AG09309 (cell line): ENCODE measurements around the gene AGO4.
"Not testable (repeated sequence)": the region's sequence is repeated elsewhere in the genome, so short reads cannot be mapped to it uniquely, and the experiment has no call there.

Experiments used
- DNase-seq: peaks from one replicate; pipeline ENCODE4 v3.0.0-alpha.2; 2010; ENCODE audit warnings: low read depth
- H3K4me3 ChIP-seq: 2 replicates; pipeline ENCODE4 v1.5.1; 2011; ENCODE audit warnings: mild to moderate bottlenecking, low read depth, low read length, moderate library complexity; ENCODE audit not compliant: control insufficient read depth
- CTCF ChIP-seq: IDR thresholded peaks from 2 replicates; pipeline ENCODE4 v1.5.1; 2011; ENCODE audit warnings: mild to moderate bottlenecking, low read depth, low read length, inconsistent platforms; ENCODE audit not compliant: insufficient read depth, control insufficient read depth; ENCODE audit errors: missing control alignments

AGO4 gene

GRCh38 chr1:35885961-35886558 is 78.2 kb downstream of the AGO4 start:
- no peak overlapping the region for H3K4me3 ChIP-seq
- TF ChIP-seq CTCF = no peak
- DNase-seq = no peak

- TF ChIP-seq CTCF = no peak
- DNase-seq = no peak
- H3K4me3 ChIP-seq = no peak overlapping the region
Measured at GRCh38 chr1:35886577-35887431, 79.0 kb downstream of the AGO4 start.

- TF ChIP-seq CTCF = no peak
- H3K4me3 ChIP-seq = no peak overlapping the region
- no peak for DNase-seq
Measured at GRCh38 chr1:35887508-35887907, 79.7 kb downstream of the AGO4 start.

- DNase-seq = no peak
- no peak overlapping the region for H3K4me3 ChIP-seq
- TF ChIP-seq CTCF = no peak
Measured at GRCh38 chr1:35888255-35888654, 80.4 kb downstream of the AGO4 start.

- H3K4me3 ChIP-seq, DNase-seq: not testable (repeated sequence)
Measured at GRCh38 chr1:35888981-35889380, 81.2 kb downstream of the AGO4 start.

- DNase-seq = no peak
- TF ChIP-seq CTCF = no peak
- H3K4me3 ChIP-seq = no peak overlapping the region
Measured at GRCh38 chr1:35893051-35893879, 85.4 kb downstream of the AGO4 start.

GRCh38 chr1:35894183-35894582 is 86.4 kb downstream of the AGO4 start:
- H3K4me3 ChIP-seq = no peak overlapping the region
- no peak for TF ChIP-seq CTCF
- DNase-seq = no peak
